PC-3 (cell line): ENCODE measurements around the gene MPV17L2.

Source experiments
- CTCF ChIP-seq: fragments of 300-600 bp; sonication (generic); conservative IDR thresholded peaks from 2 replicates; pipeline ENCODE4 v1.5.1; 2017; ENCODE audit warnings: antibody characterized with exemption, low read depth, mild to moderate bottlenecking, low read length
- EZH2 ChIP-seq: fragments of 300-600 bp; sonication (generic); IDR thresholded peaks from one replicate; pipeline ENCODE4 v1.6.1; 2017; ENCODE audit warnings: antibody characterized with exemption, mild to moderate bottlenecking, low read length; ENCODE audit not compliant: unreplicated experiment

- TF ChIP-seq EZH2, result no peak
- no peak for TF ChIP-seq CTCF
Observed at GRCh38 chr19:18156841-18157464, 36.1 kb upstream of the MPV17L2 start.
